Transverse colon (tissue), 4 donors: ENCODE measurements around the gene OTOGL. TPM values are rescaled to one million over a fixed set of nuclear protein-coding genes. Genes with fewer than 3 reads are reported as not detected.

Source experiments
- DNase-seq: peaks from one replicate; pipeline ENCODE4 v3.0.0-alpha.2; 2019
- H3K27ac ChIP-seq, 4 donors: fragments of 200-600 bp; sonication (generic); 2 replicates each; pipeline ENCODE4 v1.5.1; 2016 to 2018; ENCODE audit warnings: inconsistent platforms in 4 of 4
- H3K27me3 ChIP-seq: fragments of 200-600 bp; sonication (generic); 2 replicates; pipeline ENCODE4 v1.5.1; 2017; ENCODE audit warnings: inconsistent platforms
- H3K36me3 ChIP-seq, 4 donors: fragments of 200-600 bp; sonication (generic); 2 replicates each; pipeline ENCODE4 v1.5.1; 2017 to 2019; ENCODE audit warnings: inconsistent platforms in 4 of 4
- H3K4me1 ChIP-seq, 4 donors: fragments of 200-600 bp; sonication (generic); 2 replicates each; pipeline ENCODE4 v1.5.1; 2017 to 2020; ENCODE audit warnings: inconsistent platforms in 4 of 4
- H3K4me3 ChIP-seq, 4 donors: fragments of 200-600 bp; sonication (generic); 1 replicate in 1 of 4; 2 replicates in 3 of 4; pipeline versions ENCODE4 v1.5.1 to v1.6.1; 2017 to 2019; ENCODE audit warnings: inconsistent platforms in 4 of 4
- H3K9me3 ChIP-seq, 2 donors: fragments of 200-600 bp; sonication (generic); 2 replicates each; pipeline ENCODE4 v1.5.1; 2017 to 2019; ENCODE audit warnings: inconsistent platforms in 2 of 2
- CTCF ChIP-seq, 5 experiments: fragments of 200-600 bp in 3 of 5; fragments of 450-650 bp in 2 of 5; sonication (generic) in 3 of 5; IDR thresholded peaks; 1 replicate in 2 of 5; 2 replicates in 3 of 5; pipeline ENCODE4 v1.5.1; 2016 to 2017; ENCODE audit warnings: antibody characterized with exemption in 5 of 5, inconsistent platforms in 3 of 5, mild to moderate bottlenecking in 2 of 5, moderate library complexity in 1 of 5
- EP300 ChIP-seq: sonication (generic); formaldehyde crosslinking; IDR thresholded peaks from one replicate; pipeline ENCODE4 v1.6.1; 2017; ENCODE audit warnings: antibody characterized with exemption, low read depth
- POLR2A ChIP-seq: fragments of 450-650 bp; IDR thresholded peaks from one replicate; pipeline ENCODE4 v1.6.1; 2016; ENCODE audit warnings: antibody characterized with exemption, mild to moderate bottlenecking, moderate library complexity
- POLR2AphosphoS5 ChIP-seq, 3 donors: sonication (generic); formaldehyde crosslinking; IDR thresholded peaks; one replicate each; pipeline ENCODE4 v1.6.1; 2016; ENCODE audit warnings: antibody characterized with exemption in 3 of 3
- WGBS, 2 donors: methylation state at CpG; one replicate each; pipeline ENCODE4 v1.1.5; 2018; ENCODE audit warnings: low coverage in 1 of 2; 5-methylcytosine and 5-hydroxymethylcytosine counted together
- in situ Hi-C, 4 donors: fragments of 200-750 bp; cut with MboI; loops; one replicate each; pipeline versions ENCODE4 v1.15.0 to v1.15.1; 2017; ENCODE audit warnings: low sequenced_read_pairs in 3 of 4, low pct_ligation_motif_present in 1 of 4, low pct_unique_long_range_greater_than_20kb in 1 of 4
- intact Hi-C: fragments of 100-400 bp; cut with DNase I; formaldehyde crosslinking; loops from one replicate; pipeline ENCODE4 v1.15.1; 2023; ENCODE audit warnings: low total_unique reads
- total RNA-seq, 4 donors: library from RNA; depleted of rRNA; stranded (reverse); fragments of >200 nt; gene quantifications; one replicate each; pipeline ENCODE4 v1.1.0, GENCODE V29; 2016

The OTOGL gene
- total RNA-seq, 4 donors from 2014 or later = 0.32 to 0.60 (median 0.41) TPM; not detected in 1

- in situ Hi-C loops (loop anchor here in 2 of 4 donors (25.0 kb wide), 4 partner anchors 308 to 808 kb away; no protein-coding TSS in a partner anchor), intact Hi-C loops (no loop called here)
- Histone ChIP-seq H3K36me3 (no peaks in the 10 kb centered on the region), H3K9me3 (no peaks in the 10 kb centered on the region), H3K4me1 (no peaks in the 10 kb centered on the region), H3K27me3 (no peaks in the 10 kb centered on the region), H3K27ac (no peak overlapping the region), H3K4me3 (no peak overlapping the region)
- DNase-seq = no peak
- 73% methylated on average over 2 of the region's 2 CpGs; no CpG with 5 or more reads in 1 of the 2 donors for WGBS, 2 donors
- no peak for TF ChIP-seq EP300
- no peak for TF ChIP-seq POLR2A
- no peak for TF ChIP-seq CTCF (IDR thresholded peaks at IDR 0.05)
- no peak for TF ChIP-seq POLR2AphosphoS5 (IDR thresholded peaks at IDR 0.05)
These were observed 96.4 kb downstream of the OTOGL start for GRCh38 chr12:80195737-80196136.

- H3K36me3 ChIP-seq = no peaks in the 10 kb centered on the region
- no peaks in the 10 kb centered on the region for H3K4me1 ChIP-seq
- H3K27ac ChIP-seq = no peak overlapping the region
- no peaks in the 10 kb centered on the region for H3K9me3 ChIP-seq
- no peak for TF ChIP-seq POLR2A
- no peak for TF ChIP-seq EP300
- TF ChIP-seq CTCF (IDR thresholded peaks at IDR 0.05) = no peak
- no peak for TF ChIP-seq POLR2AphosphoS5 (IDR thresholded peaks at IDR 0.05)
- H3K27me3 ChIP-seq = no peaks in the 10 kb centered on the region
- no peak overlapping the region for H3K4me3 ChIP-seq
- in situ Hi-C loops (loop anchor here in 2 of 4 donors (25.0 kb wide), 4 partner anchors 309 to 809 kb away; no protein-coding TSS in a partner anchor), intact Hi-C loops (no loop called here)
- DNase-seq = no peak
- 88% methylated on average over 2 of the region's 2 CpGs; no CpG with 5 or more reads in 1 of the 2 donors for WGBS, 2 donors
These were observed 97.1 kb downstream of the OTOGL start for GRCh38 chr12:80196419-80196818.

GRCh38 chr12:80198782-80199337, 99.5 kb downstream of the OTOGL start:
- Histone ChIP-seq H3K27me3 (no peaks in the 10 kb centered on the region), H3K9me3 (no peaks in the 10 kb centered on the region), H3K4me3 (no peak overlapping the region), H3K4me1 (no peaks in the 10 kb centered on the region), H3K27ac (no peak overlapping the region), H3K36me3 (no peaks in the 10 kb centered on the region)
- in situ Hi-C loops (loop anchor here in 2 of 4 donors (25.0 kb wide), 4 partner anchors 312 to 812 kb away; no protein-coding TSS in a partner anchor), intact Hi-C loops (no loop called here)
- 92 to 95% methylated on average over 1 of the region's 1 CpG for WGBS, 2 donors
- TF ChIP-seq POLR2AphosphoS5 (IDR thresholded peaks at IDR 0.05) (no peak), CTCF (IDR thresholded peaks at IDR 0.05) (no peak)
- no peak for DNase-seq

- in situ Hi-C loops = loop anchor here in 2 of 4 donors (25.0 kb wide), 4 partner anchors 313 to 813 kb away; no protein-coding TSS in a partner anchor
- H3K36me3 ChIP-seq = no peaks in the 10 kb centered on the region
- H3K9me3 ChIP-seq = no peaks in the 10 kb centered on the region
- no peak overlapping the region for H3K4me3 ChIP-seq
- no peaks in the 10 kb centered on the region for H3K4me1 ChIP-seq
- H3K27me3 ChIP-seq = no peaks in the 10 kb centered on the region
- no peak overlapping the region for H3K27ac ChIP-seq
- TF ChIP-seq POLR2AphosphoS5 (IDR thresholded peaks at IDR 0.05) (no peak), POLR2A (no peak), EP300 (no peak), CTCF (IDR thresholded peaks at IDR 0.05) (no peak)
- intact Hi-C loops = loop anchor here (10.0 kb wide), 1 partner anchor 65 kb away; no protein-coding TSS in a partner anchor
- DNase-seq = no peak
These were observed 100.6 kb downstream of the OTOGL start for GRCh38 chr12:80199931-80200330.
